GM18499 (cell line): Measurements from ENCODE around the gene LBH.

Experiments used
- ATAC-seq: cut with Tn5 transposase; IDR thresholded peaks from one replicate; pipeline ENCODE4 v1.9.1; 2021; ENCODE audit warnings: moderate number of reproducible peaks; ENCODE audit not compliant: insufficient read depth, unreplicated experiment

The LBH gene

DNA sequence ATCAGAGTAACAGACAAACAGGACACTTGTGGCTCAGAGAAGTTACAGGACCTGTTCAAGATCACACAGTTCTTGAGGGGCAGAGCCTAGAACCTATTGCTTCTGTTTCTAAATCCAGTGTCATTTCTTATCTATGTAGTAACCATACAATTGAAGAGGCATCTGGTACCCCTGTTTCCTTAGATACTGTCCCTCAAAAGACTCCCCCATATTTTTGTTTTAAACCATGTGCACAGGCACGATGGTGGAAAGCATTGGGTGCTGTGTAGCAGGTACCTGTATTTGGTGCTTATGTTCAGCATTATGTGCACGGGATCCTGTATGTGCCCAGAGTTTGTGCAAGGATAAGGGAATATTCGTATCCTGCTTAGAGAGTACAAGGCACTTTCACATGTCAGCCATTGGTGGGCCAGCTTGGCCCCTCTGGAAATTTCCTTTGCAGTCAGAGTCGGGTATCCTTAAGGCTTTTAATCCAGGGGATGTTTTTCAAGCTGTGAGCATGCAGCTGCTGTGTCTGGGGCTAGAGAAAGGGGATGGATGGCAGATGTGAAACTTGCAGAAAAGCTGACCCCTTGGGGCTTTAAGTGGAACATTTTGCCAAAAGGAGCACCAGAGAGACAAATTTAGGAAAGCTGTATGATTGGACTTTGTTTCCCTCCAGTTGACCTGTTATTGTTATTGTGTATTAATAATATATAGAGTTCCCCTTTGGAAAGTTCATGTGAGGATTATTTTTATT lies 2.1 kb downstream of the LBH start:
- ATAC-seq = no peak

DNA sequence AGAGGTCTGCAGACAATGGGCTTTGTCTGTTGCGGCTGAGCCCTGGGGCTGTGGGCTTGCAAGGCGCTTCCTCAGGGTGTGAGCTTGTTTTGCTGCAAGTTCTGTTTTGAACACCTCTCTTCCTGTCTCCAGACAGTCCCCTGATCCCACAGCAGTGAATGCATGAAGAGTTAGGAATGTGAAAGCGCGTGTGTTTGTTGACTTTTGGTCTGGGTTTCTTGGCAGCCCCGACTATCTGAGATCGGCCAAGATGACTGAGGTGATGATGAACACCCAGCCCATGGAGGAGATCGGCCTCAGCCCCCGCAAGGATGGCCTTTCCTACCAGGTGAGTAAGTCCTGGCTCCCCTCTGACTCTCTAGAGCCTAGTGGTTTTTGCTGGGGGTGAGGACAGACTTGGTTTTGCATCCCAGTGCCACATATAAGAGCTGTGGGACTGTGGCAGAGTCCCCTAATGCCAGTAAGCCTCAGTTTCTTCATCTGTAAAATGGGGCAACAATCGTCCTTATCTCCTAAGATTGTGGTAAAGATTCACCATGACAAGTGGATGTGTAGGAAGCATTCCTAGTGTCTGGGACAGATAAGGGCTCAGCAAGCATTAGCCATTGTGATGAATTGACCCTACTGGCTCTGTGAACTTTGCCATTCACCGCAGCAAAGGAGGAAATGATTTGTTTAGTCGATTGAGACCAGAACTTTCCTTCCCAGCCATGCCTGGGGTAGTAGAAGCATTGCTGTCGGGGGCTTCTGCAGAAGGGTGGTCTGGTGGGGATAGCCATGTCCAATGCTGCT lies 3.0 kb downstream of the LBH start:
- ATAC-seq = no peak

- ATAC-seq = no peak
Measured at GRCh38 chr2:30235008-30235655, 3.8 kb downstream of the LBH start.

DNA sequence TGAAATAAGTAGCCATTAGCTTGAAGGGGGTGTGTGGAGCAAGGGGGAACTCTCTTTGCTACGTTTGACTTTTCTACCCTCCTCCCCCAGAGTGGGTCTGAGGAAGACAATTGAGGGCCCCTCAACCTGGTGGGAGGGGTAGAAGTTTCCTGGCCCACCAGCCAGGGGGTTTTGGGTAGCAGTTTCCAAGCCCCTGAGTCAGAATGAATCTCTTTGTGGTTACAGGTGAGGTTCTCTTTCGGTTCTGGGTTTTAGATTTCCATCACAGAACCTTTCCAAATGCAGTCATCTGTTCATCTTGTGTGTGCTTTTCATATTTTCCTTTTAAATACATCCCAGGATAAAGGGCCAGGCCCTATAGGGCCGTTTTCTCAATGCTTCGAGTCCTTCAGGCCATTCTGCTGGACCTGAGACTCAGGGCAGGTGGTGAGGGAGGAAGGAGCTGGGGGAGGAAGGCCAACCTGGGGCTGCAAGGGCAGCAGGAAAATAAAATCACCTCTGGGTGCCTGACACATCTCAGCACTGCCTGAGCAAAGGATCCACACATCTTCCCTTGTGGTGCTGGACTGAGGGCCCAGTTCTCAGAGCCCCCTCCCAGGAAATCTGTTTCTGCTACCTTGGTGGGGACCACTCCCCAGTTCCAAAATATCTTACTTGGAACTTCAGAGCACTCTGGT lies 4.7 kb downstream of the LBH start:
- no peak for ATAC-seq

DNA sequence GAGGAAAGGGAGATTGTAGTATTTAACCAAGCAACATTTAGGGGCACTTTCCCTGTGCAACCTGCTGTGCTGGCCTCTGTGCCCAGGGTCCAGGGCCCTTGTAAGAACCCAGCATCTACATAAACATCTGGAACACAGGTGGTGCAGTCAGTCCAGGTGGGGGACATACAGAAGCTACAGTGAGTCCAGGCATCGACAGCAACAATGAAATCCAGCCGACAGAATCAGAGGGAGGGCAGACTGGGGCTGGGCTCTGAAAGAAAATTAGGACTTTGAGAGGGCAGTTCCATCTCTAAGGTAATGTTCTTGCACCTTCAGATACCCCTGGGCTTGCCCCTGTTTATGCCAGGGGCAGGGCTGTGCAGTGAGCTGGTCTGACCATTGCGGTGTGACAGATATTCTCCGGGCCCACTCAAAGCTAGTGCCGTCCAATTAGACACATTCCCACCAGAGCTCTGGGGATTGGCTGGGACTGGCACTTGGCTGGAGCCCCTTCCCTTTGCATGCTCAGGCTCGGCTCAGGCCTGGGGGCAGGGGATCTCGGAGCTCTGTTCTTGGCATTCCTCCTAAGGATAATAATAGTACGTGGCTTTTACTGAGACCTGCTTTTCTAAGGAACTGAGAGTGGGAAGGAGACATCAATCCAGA lies 5.4 kb downstream of the LBH start:
- no peak for ATAC-seq

DNA sequence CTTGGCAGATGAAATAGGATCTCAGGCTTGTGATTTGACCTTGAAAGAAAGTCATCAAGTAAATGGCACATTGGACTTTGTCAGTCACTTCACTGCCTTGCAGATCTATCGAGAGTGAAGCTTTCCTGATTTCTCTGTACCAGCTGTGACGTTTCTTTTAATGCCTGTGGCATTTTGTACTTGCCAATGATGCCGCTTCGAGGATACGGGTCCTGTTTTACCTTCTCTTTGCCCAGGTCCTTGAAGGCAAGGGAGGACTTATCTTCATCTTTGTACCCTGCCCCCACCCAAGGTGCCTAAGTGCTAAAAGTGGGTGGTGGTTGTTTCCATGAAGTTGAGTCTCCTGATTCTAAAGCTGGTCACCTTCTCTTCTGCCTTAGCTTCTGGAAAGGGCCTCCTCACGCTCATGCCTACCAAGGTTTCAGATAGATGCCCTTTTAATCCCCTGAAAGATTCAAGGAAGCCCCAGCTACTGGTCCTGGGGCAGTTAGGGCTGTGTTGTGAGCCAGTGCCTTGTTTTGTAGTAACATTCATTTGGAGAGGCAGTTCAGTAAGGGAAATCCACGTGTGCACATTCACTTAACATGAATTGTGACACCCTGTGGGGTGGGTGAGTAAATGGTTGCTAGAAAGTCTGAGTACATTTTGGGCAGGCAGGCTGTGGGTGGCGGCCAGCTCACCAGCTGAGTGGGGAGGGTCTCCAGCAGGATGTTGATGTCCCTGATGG lies 6.1 kb downstream of the LBH start:
- ATAC-seq = no peak

DNA sequence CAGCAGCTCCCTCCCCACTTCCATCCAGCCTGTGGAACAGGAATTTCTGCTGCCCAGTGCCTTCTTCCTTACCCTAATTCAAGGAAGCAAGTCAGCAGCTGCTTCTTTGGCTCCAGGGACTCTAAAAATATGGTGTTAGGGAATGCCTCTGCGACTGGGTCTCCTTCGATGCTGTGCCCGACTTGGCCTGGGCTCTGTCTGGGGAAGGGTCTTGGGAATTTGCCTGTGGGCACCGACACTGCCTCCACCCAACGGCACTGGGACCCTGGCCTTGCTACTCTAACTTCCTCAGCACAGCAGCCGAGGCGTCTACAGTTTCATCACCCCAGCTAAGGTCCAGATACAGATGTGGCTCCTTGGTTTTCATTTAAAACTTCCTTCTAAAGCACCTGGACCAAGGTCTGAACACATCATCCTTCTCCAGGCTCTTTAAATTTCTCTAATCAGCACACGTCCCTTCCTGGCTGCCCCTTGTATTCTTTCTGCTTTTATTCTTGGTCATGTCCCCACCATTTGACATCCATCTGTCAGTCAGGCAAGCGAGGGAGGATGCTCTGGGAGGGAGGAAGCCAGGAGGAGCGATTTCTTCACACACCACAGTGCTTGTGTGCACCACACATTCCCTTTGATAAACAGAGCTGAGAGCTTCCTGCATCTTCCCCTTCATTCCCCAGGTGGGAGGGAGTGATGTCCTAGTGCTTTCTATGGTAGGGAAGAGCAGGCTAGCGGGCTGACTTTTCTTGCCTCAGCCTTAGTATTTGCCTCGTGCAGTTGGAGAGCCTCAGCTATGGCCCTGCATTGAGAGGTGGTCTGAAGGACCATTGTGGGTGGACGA lies 6.8 kb downstream of the LBH start:
- ATAC-seq = no peak

- ATAC-seq = no peak
Measured at GRCh38 chr2:30239308-30239985, 8.1 kb downstream of the LBH start.

GRCh38 chr2:30239986-30240752 lies 8.8 kb downstream of the LBH start:
- no peak for ATAC-seq

- no peak for ATAC-seq
Measured at GRCh38 chr2:30243231-30243630, 11.9 kb downstream of the LBH start.

DNA sequence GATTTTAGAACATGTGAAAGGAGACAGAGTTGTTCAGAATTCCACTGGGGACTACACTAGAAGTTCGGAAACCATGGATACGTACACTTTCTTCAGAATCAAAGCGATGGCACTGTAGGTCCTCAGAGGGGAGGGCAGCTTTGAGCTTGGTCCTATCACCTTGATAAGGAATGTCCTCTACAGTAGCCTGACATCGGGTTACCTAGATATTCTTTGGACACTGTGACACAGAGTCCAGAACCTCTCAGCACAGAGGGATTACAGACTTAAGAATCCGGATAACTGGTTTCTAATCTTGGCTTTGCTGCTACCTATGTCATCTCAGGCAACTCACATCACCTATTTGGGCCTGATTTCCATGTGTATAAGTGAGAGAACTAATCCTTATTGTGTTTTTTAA lies 14.0 kb downstream of the LBH start:
- no peak for ATAC-seq

- ATAC-seq = no peak
Measured at GRCh38 chr2:30248791-30249190, 17.5 kb downstream of the LBH start.

DNA sequence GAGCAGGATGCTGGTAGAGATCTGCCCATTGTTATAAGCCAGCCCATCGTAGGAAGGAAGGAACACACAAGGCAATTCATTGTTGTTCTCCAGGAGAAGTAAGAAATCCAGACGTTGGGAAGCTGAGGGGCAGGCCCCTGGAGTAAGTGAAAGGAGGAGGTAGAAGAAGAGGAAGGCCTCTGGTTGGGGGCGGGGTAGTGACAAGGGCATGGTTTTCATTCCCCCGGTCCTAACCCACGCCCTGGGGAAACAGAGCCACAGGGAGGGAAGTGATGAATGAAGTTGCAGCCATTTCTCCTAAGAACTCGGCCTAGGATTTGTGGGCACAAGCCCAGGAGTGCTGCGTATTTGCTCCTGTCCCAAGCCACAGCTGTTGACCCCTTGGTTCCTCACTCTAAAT lies 18.0 kb downstream of the LBH start:
- ATAC-seq = no peak

GRCh38 chr2:30250421-30250820 lies 19.1 kb downstream of the LBH start:
- ATAC-seq = no peak

- no peak for ATAC-seq
Measured at GRCh38 chr2:30252723-30253701, 21.7 kb downstream of the LBH start.

DNA sequence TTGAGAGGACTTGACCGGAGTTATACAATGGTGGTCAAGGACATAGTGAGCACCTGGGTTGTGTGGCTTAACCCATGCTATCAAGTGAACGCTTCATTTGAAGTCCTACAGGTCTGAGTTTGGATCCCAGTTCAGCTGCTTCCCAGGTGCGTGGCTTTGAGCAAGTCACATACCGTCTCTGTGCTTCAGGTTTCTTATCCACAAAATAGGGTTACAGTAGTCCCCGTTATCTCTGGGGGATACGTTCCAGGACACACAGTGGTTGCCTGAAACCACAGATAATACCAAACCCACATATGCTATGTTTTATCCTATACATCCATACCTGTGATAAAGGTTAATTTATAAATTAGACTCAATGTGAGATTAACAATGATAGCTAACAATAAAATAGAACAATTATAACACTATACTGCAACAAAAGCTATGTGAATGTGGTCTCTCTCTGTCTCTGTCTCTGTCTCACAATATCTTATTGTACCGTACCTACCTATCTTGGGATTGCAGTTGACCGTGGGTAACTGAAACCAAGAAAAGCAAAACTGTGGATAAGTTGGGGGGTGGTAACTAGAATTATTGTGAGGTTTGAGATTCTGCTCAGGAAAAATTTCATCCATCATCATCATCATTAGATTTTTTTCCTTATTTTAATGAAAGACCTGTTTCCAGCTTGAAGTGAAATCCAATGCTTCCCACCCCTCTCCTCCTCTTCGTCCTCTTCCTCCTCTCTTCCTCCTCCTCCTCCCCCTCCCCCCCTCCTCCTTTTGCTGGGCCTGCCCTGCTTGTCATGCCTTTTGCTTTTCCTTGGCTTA lies 22.7 kb downstream of the LBH start:
- ATAC-seq = no peak
